Lower leg skin (tissue), 3 donors: Measurements from ENCODE around the gene ARL9.
"Not testable (repeated sequence)": the region's sequence is repeated elsewhere in the genome, so short reads cannot be mapped to it uniquely, and the experiment has no call there.

Experiments used
- CTCF ChIP-seq, 3 donors: fragments of 450-650 bp; IDR thresholded peaks; one replicate each; pipeline ENCODE4 v1.5.1; 2016; ENCODE audit warnings: antibody characterized with exemption in 3 of 3, mild to moderate bottlenecking in 3 of 3, moderate library complexity in 2 of 3
- POLR2A ChIP-seq, 2 donors: fragments of 450-650 bp; IDR thresholded peaks; one replicate each; pipeline ENCODE4 v1.6.1; 2016 to 2017; ENCODE audit warnings: antibody characterized with exemption in 2 of 2, mild to moderate bottlenecking in 1 of 2, moderate library complexity in 1 of 2

- TF ChIP-seq CTCF, POLR2A (IDR thresholded peaks at IDR 0.05): not testable (repeated sequence)
Observed at GRCh38 chr4:56466296-56466761, 39.3 kb upstream of the ARL9 start.
